ENCODE results near the gene MYO16. TPM values are rescaled to one million over a fixed set of nuclear protein-coding genes. Genes with fewer than 3 reads are reported as not detected.

Gene MYO16
- total and polyA plus RNA-seq, 3 donors from 2014 or later, result 3.1 to 4.0 (median 3.4) TPM

GRCh38 chr13:109105899-109106298 lies 476.5 kb downstream of the MYO16 start:
- Histone ChIP-seq H3K4me3 (no peak overlapping the region), H3K27ac (no peak overlapping the region), H3K36me3 (ENCODE audit: low read depth, missing control alignments) (no peaks in the 10 kb centered on the region), H3K9me3 (no peaks in the 10 kb centered on the region), H3K4me1 (no peaks in the 10 kb centered on the region), H3K27me3 (no peaks in the 10 kb centered on the region)
- WGBS, 2 donors, result 78 to 85% methylated on average over 4 of the region's 4 CpGs
- no peak for TF ChIP-seq CTCF (IDR thresholded peaks at IDR 0.05)
- TF ChIP-seq POLR2A (IDR thresholded peaks at IDR 0.05), result no peak
- no peak for DNase-seq
- intact Hi-C loops (cut with DNase I; ENCODE audit: low total_unique reads), result no loop called here

DNA sequence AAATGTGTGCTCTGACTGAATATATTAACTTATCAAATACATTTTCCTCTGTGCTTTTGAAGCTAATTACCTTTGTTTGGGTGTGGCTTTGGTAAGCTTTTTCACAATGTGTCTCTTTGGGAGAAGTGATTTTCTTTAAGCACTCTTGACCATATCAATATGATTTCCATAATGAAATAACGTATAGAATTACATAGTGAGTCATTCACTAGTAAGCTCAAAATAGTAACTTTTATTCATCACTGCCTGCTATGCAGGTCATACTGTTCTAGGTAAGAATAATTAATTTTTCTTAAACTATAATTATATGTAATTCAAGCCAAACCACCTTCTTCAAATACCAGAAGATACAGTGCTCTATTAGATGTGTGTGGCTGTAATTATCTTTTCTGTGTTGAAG lies 480.7 kb downstream of the MYO16 start:
- no peak overlapping the region for H3K4me3 ChIP-seq
- no peak for DNase-seq
- intact Hi-C loops (cut with DNase I; ENCODE audit: low total_unique reads), result no loop called here
- H3K27me3 ChIP-seq, result no peaks in the 10 kb centered on the region
- H3K36me3 ChIP-seq (ENCODE audit: low read depth, missing control alignments), result no peaks in the 10 kb centered on the region
- H3K27ac ChIP-seq, result no peak overlapping the region
- WGBS, 2 donors, result 74 to 77% methylated on average over 1 of the region's 1 CpG
- TF ChIP-seq POLR2A (IDR thresholded peaks at IDR 0.05), result no peak
- no peaks in the 10 kb centered on the region for H3K9me3 ChIP-seq
- H3K4me1 ChIP-seq, result no peaks in the 10 kb centered on the region

DNA sequence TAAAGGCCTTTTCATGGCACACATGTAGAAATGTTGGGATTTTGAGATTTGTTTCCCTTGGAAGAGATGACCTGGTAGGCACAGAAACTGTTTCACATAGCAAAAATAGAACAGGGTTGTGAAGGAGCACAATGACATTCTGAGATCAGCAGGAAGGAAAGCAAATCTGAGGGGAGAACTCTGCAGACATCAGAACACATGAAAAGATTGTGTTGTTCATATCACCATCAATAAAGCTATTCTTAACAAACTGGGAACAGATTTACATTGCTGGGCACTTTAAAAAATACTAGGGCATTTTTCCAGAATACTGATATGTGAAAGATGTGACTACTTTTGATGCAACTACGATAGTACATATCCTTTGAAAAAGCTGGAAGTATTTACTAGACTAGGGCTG lies 481.7 kb downstream of the MYO16 start:
- no peak overlapping the region for H3K27ac ChIP-seq
- H3K4me1 ChIP-seq, result no peaks in the 10 kb centered on the region
- TF ChIP-seq POLR2A (IDR thresholded peaks at IDR 0.05) (no peak), CTCF (IDR thresholded peaks at IDR 0.05) (no peak)
- no peak for DNase-seq
- no peaks in the 10 kb centered on the region for H3K36me3 ChIP-seq (ENCODE audit: low read depth, missing control alignments)
- no peaks in the 10 kb centered on the region for H3K9me3 ChIP-seq
- intact Hi-C loops (cut with DNase I; ENCODE audit: low total_unique reads), result no loop called here
- no peak overlapping the region for H3K4me3 ChIP-seq
- no peaks in the 10 kb centered on the region for H3K27me3 ChIP-seq
- 67 to 80% methylated on average over 1 of the region's 1 CpG for WGBS, 2 donors

- no peak for DNase-seq
- intact Hi-C loops (cut with DNase I; ENCODE audit: low total_unique reads), result no loop called here
- Histone ChIP-seq H3K4me3 (no peak overlapping the region), H3K9me3 (no peaks in the 10 kb centered on the region), H3K4me1 (peaks cover 7% of the 10 kb centered on the region), H3K36me3 (ENCODE audit: low read depth, missing control alignments) (no peaks in the 10 kb centered on the region), H3K27me3 (no peaks in the 10 kb centered on the region), H3K27ac (no peak overlapping the region)
- 84 to 87% methylated on average over 3 of the region's 3 CpGs for WGBS, 2 donors
- TF ChIP-seq CTCF (IDR thresholded peaks at IDR 0.05) (no peak), POLR2A (IDR thresholded peaks at IDR 0.05) (no peak)
Measured at GRCh38 chr13:109113427-109113826, 484.0 kb downstream of the MYO16 start.

DNA sequence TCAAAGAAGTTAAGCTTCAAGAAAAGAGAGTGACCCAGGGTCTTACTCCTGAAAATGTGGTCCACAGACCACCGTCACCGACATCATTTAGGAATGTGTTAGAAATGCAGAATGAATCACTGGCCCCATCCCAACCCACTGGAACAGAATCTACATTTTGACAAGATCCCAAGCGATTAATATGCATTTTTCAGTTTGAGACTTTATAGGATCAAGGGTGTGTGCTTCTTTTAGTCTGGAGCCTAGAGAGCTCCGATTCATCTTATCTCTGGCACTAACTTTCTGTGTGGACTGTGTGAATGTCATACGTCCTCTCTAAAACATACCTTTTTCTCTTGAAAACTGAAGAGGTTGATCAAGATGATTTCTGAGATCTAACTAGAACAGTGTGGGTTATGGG lies 484.8 kb downstream of the MYO16 start:
- H3K4me3 ChIP-seq, result no peak overlapping the region
- TF ChIP-seq POLR2A (IDR thresholded peaks at IDR 0.05) (no peak), CTCF (IDR thresholded peaks at IDR 0.05) (no peak)
- intact Hi-C loops (cut with DNase I; ENCODE audit: low total_unique reads), result no loop called here
- no peaks in the 10 kb centered on the region for H3K27me3 ChIP-seq
- peaks cover 8% of the 10 kb centered on the region for H3K4me1 ChIP-seq
- 77 to 86% methylated on average over 5 of the region's 5 CpGs for WGBS, 2 donors
- H3K9me3 ChIP-seq, result no peaks in the 10 kb centered on the region
- DNase-seq, result no peak
- no peak overlapping the region for H3K27ac ChIP-seq
- no peaks in the 10 kb centered on the region for H3K36me3 ChIP-seq (ENCODE audit: low read depth, missing control alignments)
